Measurements from ENCODE around the gene AHNAK2.
"Not testable (repeated sequence)": the region's sequence is repeated elsewhere in the genome, so short reads cannot be mapped to it uniquely, and the experiment has no call there.

GRCh38 chr14:104950701-104951100, 27.5 kb downstream of the AHNAK2 start:
- not testable (repeated sequence) for TF ChIP-seq CTCF (IDR thresholded peaks at IDR 0.05; ENCODE audit: low read length); EZH2 (IDR thresholded peaks at IDR 0.05; ENCODE audit: borderline replicate concordance, low read length)
